ENCODE measurements around the gene EEFSEC. TPM values are rescaled to one million over a fixed set of nuclear protein-coding genes. Genes with fewer than 3 reads are reported as not detected.

Gene EEFSEC
- total RNA-seq, 1 experiment from 2014 or later = 9.6 TPM

GRCh38 chr3:128367761-128368160, 214.5 kb downstream of the EEFSEC start:
- no peak for ATAC-seq

GRCh38 chr3:128368626-128369025, 215.3 kb downstream of the EEFSEC start:
- Histone ChIP-seq H3K27ac (ENCODE audit: low read length) (no peak overlapping the region), H3K9me2 (replicated peaks; ENCODE audit: low read length) (no peaks in the 10 kb centered on the region), H3K4me1 (ENCODE audit: insufficient read depth, low read length) (no peaks in the 10 kb centered on the region), H3K27me3 (ENCODE audit: low read length) (no peaks in the 10 kb centered on the region), H4K20me1 (ENCODE audit: low read length) (no peaks in the 10 kb centered on the region), H3K4me3 (ENCODE audit: low read length) (no peak overlapping the region), H3K79me2 (ENCODE audit: low read length) (no peaks in the 10 kb centered on the region), H2AFZ (ENCODE audit: low read length) (no peak overlapping the region), H3F3A (ENCODE audit: low read length, unreplicated experiment) (no peaks in the 10 kb centered on the region), H3K9ac (ENCODE audit: low read length) (no peak overlapping the region), H3K9me3 (ENCODE audit: low read length) (no peaks in the 10 kb centered on the region), H3K4me2 (ENCODE audit: low read length) (no peak overlapping the region), H3K36me3 (ENCODE audit: low read depth, low read length) (no peaks in the 10 kb centered on the region)
- DNase-seq (no peak), ATAC-seq (no peak)
- CTCF ChIA-PET = no interaction called here
- TF ChIP-seq EZH2 (IDR thresholded peaks at IDR 0.05; ENCODE audit: low read length, unreplicated experiment) = no peak
- TF ChIP-seq EZH2phosphoT487 (IDR thresholded peaks at IDR 0.05; ENCODE audit: borderline replicate concordance, low read length) = no peak
- no peak for TF ChIP-seq CTCF (conservative IDR thresholded peaks at IDR 0.05; ENCODE audit: low read depth, low read length)
- BruUV-seq (replicated peaks) = no TSS peak
- POLR2A ChIA-PET (ENCODE audit: unreplicated experiment) = no interaction called here
- intact Hi-C loops (cut with micrococcal nuclease) = no loop called here

More at GRCh38 chr3:128367761-128368160, 214.5 kb downstream of the EEFSEC start:
- H3K4me3 ChIP-seq (ENCODE audit: low read length) = no peak overlapping the region
- H3K27ac ChIP-seq (ENCODE audit: low read length) = no peak overlapping the region
- intact Hi-C loops (cut with micrococcal nuclease) = no loop called here
- H3K4me1 ChIP-seq (ENCODE audit: insufficient read depth, low read length) = no peaks in the 10 kb centered on the region
- H2AFZ ChIP-seq (ENCODE audit: low read length) = no peak overlapping the region
- H3K79me2 ChIP-seq (ENCODE audit: low read length) = no peaks in the 10 kb centered on the region
- H3F3A ChIP-seq (ENCODE audit: low read length, unreplicated experiment) = no peaks in the 10 kb centered on the region
- BruUV-seq (replicated peaks) = no TSS peak
- no peaks in the 10 kb centered on the region for H3K9me3 ChIP-seq (ENCODE audit: low read length)
- no peaks in the 10 kb centered on the region for H3K36me3 ChIP-seq (ENCODE audit: low read depth, low read length)
- no peak overlapping the region for H3K9ac ChIP-seq (ENCODE audit: low read length)
- H4K20me1 ChIP-seq (ENCODE audit: low read length) = no peaks in the 10 kb centered on the region
- H3K4me2 ChIP-seq (ENCODE audit: low read length) = no peak overlapping the region
- no peaks in the 10 kb centered on the region for H3K9me2 ChIP-seq (replicated peaks; ENCODE audit: low read length)
- ChIA-PET POLR2A (ENCODE audit: unreplicated experiment) (no interaction called here), CTCF (no interaction called here)
- no peak for DNase-seq
- no peaks in the 10 kb centered on the region for H3K27me3 ChIP-seq (ENCODE audit: low read length)
- no peak for TF ChIP-seq CTCF (conservative IDR thresholded peaks at IDR 0.05; ENCODE audit: low read depth, low read length)
- TF ChIP-seq EZH2 (IDR thresholded peaks at IDR 0.05; ENCODE audit: low read length, unreplicated experiment) = no peak
- TF ChIP-seq EZH2phosphoT487 (IDR thresholded peaks at IDR 0.05; ENCODE audit: borderline replicate concordance, low read length) = no peak

- no peaks in the 10 kb centered on the region for H3K79me2 ChIP-seq (ENCODE audit: low read length)
- no peak overlapping the region for H3K27ac ChIP-seq (ENCODE audit: low read length)
- no peaks in the 10 kb centered on the region for H3K4me1 ChIP-seq (ENCODE audit: insufficient read depth, low read length)
- no peak overlapping the region for H3K4me2 ChIP-seq (ENCODE audit: low read length)
- no peaks in the 10 kb centered on the region for H3K9me3 ChIP-seq (ENCODE audit: low read length)
- TF ChIP-seq CTCF (conservative IDR thresholded peaks at IDR 0.05; ENCODE audit: low read depth, low read length) (no peak), EZH2 (IDR thresholded peaks at IDR 0.05; ENCODE audit: low read length, unreplicated experiment) (no peak), EZH2phosphoT487 (IDR thresholded peaks at IDR 0.05; ENCODE audit: borderline replicate concordance, low read length) (no peak)
- ATAC-seq (no peak), DNase-seq (no peak)
- H3K4me3 ChIP-seq (ENCODE audit: low read length) = no peak overlapping the region
- ChIA-PET CTCF (no interaction called here), POLR2A (ENCODE audit: unreplicated experiment) (no interaction called here)
- BruUV-seq (replicated peaks) = no TSS peak
- H3K9ac ChIP-seq (ENCODE audit: low read length) = no peak overlapping the region
- intact Hi-C loops (cut with micrococcal nuclease) = no loop called here
- H3K36me3 ChIP-seq (ENCODE audit: low read depth, low read length) = no peaks in the 10 kb centered on the region
- no peak overlapping the region for H2AFZ ChIP-seq (ENCODE audit: low read length)
- no peaks in the 10 kb centered on the region for H4K20me1 ChIP-seq (ENCODE audit: low read length)
- H3K27me3 ChIP-seq (ENCODE audit: low read length) = no peaks in the 10 kb centered on the region
- no peaks in the 10 kb centered on the region for H3F3A ChIP-seq (ENCODE audit: low read length, unreplicated experiment)
- no peaks in the 10 kb centered on the region for H3K9me2 ChIP-seq (replicated peaks; ENCODE audit: low read length)
Measured at GRCh38 chr3:128369121-128369703, 215.9 kb downstream of the EEFSEC start.

Data from PC-3 (cell line).